ENCODE data around the gene SEC14L6.
A peak's percentile ranks its signal among the peaks of the same experiment; 100 is the strongest.

Gene SEC14L6

GRCh38 chr22:30491381-30491780, 55.2 kb downstream of the SEC14L6 start:
- no peak for DNase-seq

- DNase-seq = no peak
Observed at GRCh38 chr22:30490399-30490798, 56.1 kb downstream of the SEC14L6 start.

- no peak for DNase-seq
Observed at GRCh38 chr22:30488121-30488520, 58.4 kb downstream of the SEC14L6 start.

GRCh38 chr22:30486661-30487115, 59.9 kb downstream of the SEC14L6 start:
- no peak for DNase-seq

GRCh38 chr22:30486118-30486517, 60.4 kb downstream of the SEC14L6 start:
- DNase-seq = no peak

GRCh38 chr22:30485362-30485988, 61.1 kb downstream of the SEC14L6 start:
- DNase-seq = peak; percentile 2 to 60

- DNase-seq = no peak
Observed at GRCh38 chr22:30483169-30483568, 63.4 kb downstream of the SEC14L6 start.

GRCh38 chr22:30481711-30482110, 64.8 kb downstream of the SEC14L6 start:
- DNase-seq = no peak

- DNase-seq = no peak
Observed at GRCh38 chr22:30479981-30480380, 66.6 kb downstream of the SEC14L6 start.

- peak; percentile 66 to 72 for DNase-seq
Observed at GRCh38 chr22:30474683-30475424, 71.7 kb downstream of the SEC14L6 start.

- no peak for DNase-seq
Observed at GRCh38 chr22:30474121-30474520, 72.4 kb downstream of the SEC14L6 start.

- DNase-seq = no peak
Observed at GRCh38 chr22:30472994-30473720, 73.4 kb downstream of the SEC14L6 start.

All from NCI-H526 (cell line).